RWPE2 (cell line): ENCODE data around the gene NDP.
"Not testable (repeated sequence)": the region's sequence is repeated elsewhere in the genome, so short reads cannot be mapped to it uniquely, and the experiment has no call there.

Experiments
- ATAC-seq: fragments of 200-7000 bp; cut with Tn5 transposase; 3 replicates; pipeline ENCODE4 v1.9.1; 2021; ENCODE audit warnings: low read depth
- DNase-seq: peaks from one replicate; pipeline ENCODE4 v3.0.0-alpha.2; 2020; ENCODE audit warnings: low spot score
- H3K27ac ChIP-seq: fragments of 450-650 bp; 2 replicates; pipeline ENCODE4 v1.5.1; 2017; ENCODE audit warnings: mild to moderate bottlenecking; ENCODE audit not compliant: poor library complexity, severe bottlenecking
- H3K27me3 ChIP-seq: fragments of 250-450 bp; sonication (Bioruptor Pico); 2 replicates; pipeline ENCODE4 v1.5.1; 2021; ENCODE audit warnings: mild to moderate bottlenecking, moderate library complexity; ENCODE audit not compliant: insufficient read depth, poor library complexity, severe bottlenecking
- H3K36me3 ChIP-seq: fragments of 250-450 bp; sonication (Bioruptor Pico); 2 replicates; pipeline ENCODE4 v1.5.1; 2020; ENCODE audit warnings: low read depth, mild to moderate bottlenecking, moderate library complexity
- H3K4me1 ChIP-seq: fragments of 250-450 bp; sonication (Bioruptor Pico); 2 replicates; pipeline ENCODE4 v1.5.1; 2021; ENCODE audit warnings: mild to moderate bottlenecking, moderate library complexity; ENCODE audit not compliant: insufficient read depth, poor library complexity, severe bottlenecking
- H3K4me3 ChIP-seq: fragments of 250-450 bp; sonication (Bioruptor Pico); 2 replicates; pipeline ENCODE4 v1.5.1; 2021; ENCODE audit warnings: mild to moderate bottlenecking, moderate library complexity; ENCODE audit not compliant: severe bottlenecking
- H3K9me3 ChIP-seq: fragments of 250-450 bp; sonication (Bioruptor Pico); 2 replicates; pipeline ENCODE4 v1.5.1; 2021; ENCODE audit warnings: mild to moderate bottlenecking, moderate library complexity; ENCODE audit not compliant: severe bottlenecking
- CTCF ChIP-seq: fragments of 450-650 bp; IDR thresholded peaks from one replicate; pipeline ENCODE4 v1.5.1; 2017; ENCODE audit warnings: mild to moderate bottlenecking, moderate library complexity; ENCODE audit not compliant: poor library complexity, severe bottlenecking

The NDP gene

GRCh38 chrX:43939187-43939926, 33.8 kb downstream of the NDP start:
- H3K27me3 ChIP-seq, result no peaks in the 10 kb centered on the region
- ATAC-seq, result no peak

GRCh38 chrX:43922032-43922431, 51.2 kb downstream of the NDP start:
- not testable (repeated sequence) for H3K27me3 ChIP-seq, H3K4me1 ChIP-seq, H3K4me3 ChIP-seq, H3K36me3 ChIP-seq, H3K27ac ChIP-seq, ATAC-seq, H3K9me3 ChIP-seq, DNase-seq

More at GRCh38 chrX:43939187-43939926, 33.8 kb downstream of the NDP start:
- Histone ChIP-seq H3K9me3 (no peaks in the 10 kb centered on the region), H3K4me3 (no peak overlapping the region), H3K36me3 (no peaks in the 10 kb centered on the region), H3K4me1 (no peaks in the 10 kb centered on the region), H3K27ac (no peak overlapping the region)
- TF ChIP-seq CTCF, result no peak
- DNase-seq, result no peak

GRCh38 chrX:43910772-43911171, 62.4 kb downstream of the NDP start:
- H3K9me3 ChIP-seq, H3K4me3 ChIP-seq, H3K27me3 ChIP-seq, H3K4me1 ChIP-seq, H3K36me3 ChIP-seq, H3K27ac ChIP-seq, DNase-seq, ATAC-seq: not testable (repeated sequence)

- Histone ChIP-seq H3K9me3 (no peaks in the 10 kb centered on the region), H3K27ac (no peak overlapping the region), H3K4me3 (no peak overlapping the region), H3K27me3 (no peaks in the 10 kb centered on the region), H3K36me3 (no peaks in the 10 kb centered on the region), H3K4me1 (no peaks in the 10 kb centered on the region)
- no peak for DNase-seq
- no peak for ATAC-seq
- TF ChIP-seq CTCF, result no peak
Observed at GRCh38 chrX:43910012-43910411, 63.2 kb downstream of the NDP start.

- Histone ChIP-seq H3K27ac (no peak overlapping the region), H3K4me1 (no peaks in the 10 kb centered on the region), H3K9me3 (no peaks in the 10 kb centered on the region), H3K27me3 (no peaks in the 10 kb centered on the region), H3K36me3 (no peaks in the 10 kb centered on the region), H3K4me3 (no peak overlapping the region)
- DNase-seq (no peak), ATAC-seq (no peak)
- no peak for TF ChIP-seq CTCF
Observed at GRCh38 chrX:43909141-43909540, 64.0 kb downstream of the NDP start.
